Stimulated activated CD4-positive, alpha-beta T cell treated with anti-CD3 and anti-CD28 coated beads, Interleukin-4, amount 100 ng/mL, for 1 hour (primary cell): ENCODE data around the gene KIAA1549.
"Not testable (repeated sequence)": the region's sequence is repeated elsewhere in the genome, so short reads cannot be mapped to it uniquely, and the experiment has no call there.

Experiments
- DNase-seq: peaks from one replicate; pipeline ENCODE4 v3.0.0-alpha.2; 2020

The KIAA1549 gene

GRCh38 chr7:138981332-138982203, at the start of gene KIAA1549:
TSS of gene KIAA1549 (minus strand) at chr7:138981389. CDS start at chr7:138981269, 120 bp downstream.
- peak; percentile 60 for DNase-seq

DNA sequence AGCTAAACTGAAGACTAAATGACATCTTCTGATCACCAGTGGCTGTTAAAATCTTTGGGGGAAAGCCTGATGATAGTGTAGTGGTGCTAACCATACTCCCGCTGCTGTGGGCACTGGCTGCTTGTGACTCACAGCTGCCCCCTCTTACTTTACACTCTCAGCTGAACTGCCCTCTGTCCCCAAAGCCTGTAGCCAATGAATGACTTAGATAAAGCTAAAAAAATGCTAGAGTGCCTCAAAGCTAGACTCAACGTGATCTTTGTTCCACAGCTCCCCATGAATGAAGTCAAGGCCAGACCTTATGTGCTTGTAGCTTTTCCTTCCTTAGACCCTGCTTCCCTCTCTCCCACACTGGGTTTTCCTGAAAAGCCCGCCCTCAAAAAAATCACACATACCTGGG, 48.2 kb upstream of the KIAA1549 start:
- DNase-seq: no peak

DNA sequence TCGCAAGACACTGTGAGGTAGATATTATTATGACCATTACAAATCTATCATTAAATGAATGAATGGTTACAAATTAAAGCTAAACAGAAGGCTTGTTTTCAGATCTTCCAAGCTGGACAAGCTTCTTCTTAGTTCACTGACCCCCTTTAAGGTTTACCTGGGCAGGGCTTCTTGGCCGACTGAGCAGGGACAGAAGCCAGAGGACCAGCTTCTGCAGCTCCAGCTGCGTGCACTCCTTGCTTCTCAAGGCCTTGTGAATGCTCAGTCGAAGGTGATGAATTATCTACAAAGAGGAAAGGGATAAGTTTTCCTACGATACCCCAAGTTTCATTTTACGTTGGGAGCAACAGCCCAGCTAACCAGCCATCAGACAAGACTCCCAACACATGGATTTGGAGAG, 45.4 kb upstream of the KIAA1549 start:
- DNase-seq: no peak

GRCh38 chr7:139025861-139026260, 44.7 kb upstream of the KIAA1549 start:
- not testable (repeated sequence) for DNase-seq

DNA sequence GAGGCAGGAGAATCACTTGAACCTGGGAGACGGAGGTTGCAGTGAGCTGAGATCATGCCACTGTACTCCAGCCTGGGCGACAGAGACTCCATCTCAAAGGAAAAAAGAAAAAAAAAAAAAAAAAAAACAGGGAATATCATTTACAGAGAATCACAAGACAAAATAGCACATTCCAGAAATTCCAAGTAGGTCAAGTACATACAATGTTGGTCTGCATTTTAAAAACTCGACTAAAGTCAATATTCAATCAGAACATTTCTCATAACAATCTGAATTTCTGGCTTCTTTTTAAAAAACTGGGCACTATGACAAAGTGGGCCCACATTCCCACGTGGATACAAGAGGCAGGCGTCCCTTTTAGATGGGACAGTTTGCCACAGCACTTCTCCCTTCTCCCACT, 41.9 kb upstream of the KIAA1549 start:
- no peak for DNase-seq

DNA sequence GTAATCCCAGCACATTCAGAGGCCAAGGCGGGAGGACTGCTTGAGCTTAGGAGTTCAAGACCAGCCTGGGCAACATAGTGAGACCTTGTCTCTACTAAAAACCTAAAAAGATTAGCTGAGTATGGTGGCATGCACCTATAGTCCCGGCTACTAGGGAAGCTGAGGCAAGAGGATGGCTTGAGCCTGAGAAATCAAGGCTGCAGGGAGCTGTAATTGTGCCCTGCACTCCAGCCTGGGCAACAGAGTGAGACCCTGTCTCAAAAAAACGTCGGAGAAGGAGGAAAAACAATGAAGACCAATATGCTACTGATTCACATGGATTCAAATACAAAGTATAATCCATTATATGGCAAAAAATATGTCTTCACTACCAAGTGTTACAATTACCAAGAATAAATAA, 41.1 kb upstream of the KIAA1549 start:
- DNase-seq: no peak

GRCh38 chr7:139018910-139019309, 37.7 kb upstream of the KIAA1549 start:
- DNase-seq: no peak

DNA sequence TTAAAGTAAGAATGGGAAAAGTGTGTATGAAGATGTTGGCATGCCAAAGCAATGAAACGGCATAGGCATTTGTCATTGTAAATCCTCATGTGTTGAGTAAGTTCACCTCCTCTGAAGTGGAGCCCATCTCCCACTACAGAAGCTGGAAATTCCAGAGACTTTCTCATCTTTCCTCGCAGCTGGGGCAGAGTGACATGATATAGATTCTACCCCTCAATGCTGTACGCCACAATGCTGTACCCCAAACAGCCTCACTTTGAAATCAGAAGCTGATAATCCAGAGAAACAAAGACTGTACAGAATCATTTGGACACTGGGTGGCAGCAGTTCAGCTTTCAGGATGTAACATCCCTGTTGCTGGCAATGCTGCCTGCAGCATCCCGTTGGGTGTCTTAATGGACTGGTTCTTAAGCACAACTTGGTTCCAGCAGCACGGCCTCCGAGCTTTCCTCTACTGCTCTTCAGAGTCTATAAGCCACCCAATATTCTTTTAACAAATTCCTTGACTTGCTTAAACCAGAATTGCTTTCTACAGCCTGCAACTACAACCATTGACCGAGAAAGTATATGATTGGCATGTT, 35.8 kb upstream of the KIAA1549 start:
- DNase-seq: peak; percentile 47

DNA sequence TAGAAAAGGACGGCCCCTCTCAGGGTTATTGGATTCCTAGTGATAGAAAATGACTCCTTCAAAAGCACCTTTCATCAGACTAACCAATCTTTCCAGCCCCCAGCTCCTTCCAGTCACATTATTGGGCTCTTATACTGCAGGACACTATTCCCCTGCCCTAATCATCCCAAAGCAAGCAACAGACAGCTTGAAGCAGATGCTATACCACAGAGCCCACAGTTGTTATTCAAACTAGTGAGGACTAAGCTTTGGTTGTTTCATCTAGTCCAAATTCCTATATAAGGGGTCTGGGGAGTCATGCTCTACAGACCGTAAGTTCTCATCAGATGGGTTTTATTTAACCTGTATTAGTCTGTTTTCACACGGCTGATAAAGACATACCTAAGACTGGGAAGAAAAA, 30.2 kb upstream of the KIAA1549 start:
- no peak for DNase-seq

- DNase-seq: no peak
Measured at GRCh38 chr7:139004321-139005090, 23.3 kb upstream of the KIAA1549 start.

- DNase-seq: no peak
Measured at GRCh38 chr7:138999414-138999813, 18.2 kb upstream of the KIAA1549 start.

DNA sequence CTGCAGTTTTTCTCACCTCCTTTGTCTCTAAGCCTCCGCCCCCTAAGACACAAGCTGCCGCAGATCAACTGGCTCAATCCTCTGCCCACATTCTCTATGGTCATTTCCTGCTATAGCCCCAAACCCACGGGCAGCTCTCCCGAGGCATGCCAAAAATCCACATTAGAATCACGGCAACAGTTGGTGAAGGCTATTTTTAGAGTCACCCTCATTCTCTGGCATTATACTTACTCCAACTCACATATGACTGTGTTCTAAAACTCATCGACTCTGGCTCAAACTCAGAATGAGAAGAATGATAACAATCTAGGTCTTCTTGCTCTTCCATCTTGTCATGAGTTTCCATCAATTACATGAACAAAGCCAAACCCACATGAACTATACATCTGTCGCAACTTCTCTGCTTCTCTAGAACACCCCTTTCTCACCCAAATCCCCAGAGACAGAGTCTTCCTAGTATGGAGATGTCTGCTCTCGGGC, 10.9 kb upstream of the KIAA1549 start:
- no peak for DNase-seq

DNA sequence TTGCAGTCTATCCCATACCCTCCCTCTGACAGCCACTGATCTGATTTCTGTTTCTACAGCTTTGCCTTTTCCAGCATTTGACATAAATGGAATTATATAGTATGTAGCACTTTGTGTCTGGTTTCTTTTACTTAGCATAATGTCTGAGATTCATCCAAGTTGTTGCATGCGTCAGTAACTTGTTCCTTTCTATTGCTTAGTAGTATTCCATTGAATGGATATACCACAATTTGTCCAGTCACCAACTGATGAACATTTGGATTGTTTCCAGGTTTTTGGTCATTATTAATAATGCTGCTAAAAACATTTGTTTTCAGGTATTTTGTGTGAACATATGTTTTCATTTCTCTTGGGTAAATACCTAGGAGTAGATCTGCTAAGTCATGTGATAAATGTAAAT, 6.5 kb upstream of the KIAA1549 start:
- no peak for DNase-seq

DNA sequence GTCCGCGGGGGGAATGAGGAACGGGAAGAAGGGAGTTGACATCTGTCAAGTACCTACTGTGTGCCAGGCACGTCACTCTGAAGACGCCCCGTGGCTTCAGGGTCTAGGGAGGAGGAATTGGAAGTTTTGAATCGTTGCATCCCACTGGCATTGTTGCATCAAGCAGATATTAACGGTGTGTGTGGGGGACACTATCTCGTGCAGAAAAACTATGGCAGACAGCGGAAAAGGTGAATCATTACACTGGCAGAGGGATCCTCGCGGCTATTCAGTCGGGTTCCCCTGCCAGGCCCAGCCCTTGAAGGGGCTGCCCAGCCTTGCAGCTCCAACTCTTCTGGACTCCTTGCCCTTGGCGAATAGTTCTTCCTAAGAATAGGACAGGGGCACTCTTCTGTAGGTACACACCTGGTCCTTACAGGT, 1.0 kb upstream of the KIAA1549 start:
- no peak for DNase-seq

GRCh38 chr7:138980563-138981291, 462 bp downstream of the KIAA1549 start:
- peak; percentile 4 for DNase-seq

GRCh38 chr7:138979988-138980562, 1.1 kb downstream of the KIAA1549 start:
- DNase-seq: no peak

DNA sequence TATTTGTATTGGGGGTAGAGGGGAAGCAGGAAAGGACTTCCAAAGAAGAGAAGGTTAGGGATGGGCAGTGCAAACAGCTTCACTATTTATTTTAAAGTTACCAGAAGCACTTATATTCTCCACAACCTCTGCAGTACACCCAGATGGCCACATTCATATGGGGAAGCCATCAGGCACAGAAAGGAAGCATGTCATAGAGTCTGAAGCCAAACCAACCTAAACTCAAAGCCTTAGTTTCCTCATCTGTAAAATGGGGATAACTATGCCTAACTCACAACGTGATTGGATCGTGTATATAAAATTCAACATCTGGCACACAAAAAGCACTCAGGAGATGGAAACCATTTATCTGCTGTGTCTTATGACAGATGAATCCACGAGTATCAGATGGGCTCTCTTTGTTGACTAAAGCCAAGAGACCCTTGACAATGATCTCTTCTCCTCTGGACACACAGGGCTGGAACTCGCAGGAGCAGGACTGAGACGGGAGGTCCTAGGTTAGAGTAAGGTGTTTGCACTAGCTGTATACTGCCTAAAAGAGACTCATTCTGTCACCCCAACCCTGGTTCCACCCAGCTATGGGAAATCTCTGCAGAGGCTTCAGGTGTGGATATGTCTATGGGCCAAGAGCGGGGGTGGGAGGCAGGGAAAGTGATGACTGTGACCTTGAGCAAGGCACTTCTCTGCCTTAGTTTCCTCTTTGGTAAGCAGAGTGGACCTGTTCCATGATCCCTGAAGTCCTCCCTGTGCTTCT, 1.8 kb downstream of the KIAA1549 start:
- DNase-seq: no peak

GRCh38 chr7:138978541-138979184, 2.5 kb downstream of the KIAA1549 start:
- DNase-seq: no peak

- DNase-seq: not testable (repeated sequence)
Measured at GRCh38 chr7:138976161-138976560, 5.0 kb downstream of the KIAA1549 start.

DNA sequence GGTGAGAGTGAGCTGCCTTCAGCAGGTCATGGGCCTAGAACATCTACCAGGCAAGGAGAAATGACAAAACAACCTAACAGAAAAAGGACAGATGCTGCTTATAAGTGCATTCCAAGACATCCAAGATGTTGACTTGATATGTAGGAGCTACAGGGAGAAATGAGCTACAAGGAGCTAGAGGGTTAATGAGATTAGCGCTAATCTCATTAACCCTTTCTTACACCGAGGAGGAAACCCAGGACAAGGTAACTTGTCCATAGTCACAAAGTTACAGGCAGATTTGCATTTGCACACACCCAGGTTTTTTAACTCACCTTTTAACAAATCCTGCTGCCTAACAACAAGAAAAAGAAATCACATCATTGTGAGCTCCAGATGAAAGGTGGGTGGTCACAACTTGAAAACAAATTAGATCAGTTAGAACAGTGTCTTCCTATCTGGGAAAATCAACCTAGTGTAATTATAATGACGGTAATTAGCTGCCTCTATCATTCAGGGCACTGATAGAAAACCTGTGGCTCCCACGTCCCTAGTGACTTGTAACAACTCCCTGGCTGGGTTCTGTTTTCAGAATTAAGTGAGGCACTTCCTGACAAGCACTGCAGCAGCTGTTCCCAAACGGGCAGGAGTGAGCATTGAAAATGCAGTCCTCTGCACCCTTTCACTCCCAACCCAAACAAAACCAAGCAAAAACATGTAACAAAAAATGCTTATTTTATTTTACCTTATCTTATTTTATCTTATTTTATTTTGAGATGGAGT, 5.7 kb downstream of the KIAA1549 start:
- no peak for DNase-seq
